ENCODE measurements around the gene JCAD. TPM values are rescaled to one million over a fixed set of nuclear protein-coding genes. Genes with fewer than 3 reads are reported as not detected.
"Not testable (repeated sequence)": the region's sequence is repeated elsewhere in the genome, so short reads cannot be mapped to it uniquely, and the experiment has no call there.

The JCAD gene
- total RNA-seq, 1 experiment from 2014 or later = 8.5 TPM

DNA sequence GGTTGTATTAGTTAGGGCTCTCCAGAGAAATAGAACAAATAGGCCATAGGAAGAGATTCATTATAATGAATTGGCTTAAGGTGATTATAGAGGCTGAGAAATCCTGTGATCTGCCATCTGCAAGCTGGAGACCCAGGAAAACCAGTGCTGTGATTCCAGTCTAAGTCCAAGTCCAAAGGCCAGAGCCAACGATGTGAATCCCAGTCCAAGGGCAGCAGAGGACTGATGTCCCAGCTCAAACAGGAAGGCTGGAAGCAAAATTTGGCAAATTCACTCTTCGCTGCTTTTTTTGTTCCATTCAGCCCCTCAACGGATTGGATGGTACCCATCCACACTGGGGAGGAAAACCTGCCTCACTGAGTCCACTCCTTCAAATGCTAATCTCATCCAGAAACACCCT, 68.0 kb downstream of the JCAD start:
- no peak for DNase-seq (ENCODE audit: low read depth)

- DNase-seq (ENCODE audit: low read depth) = no peak
These were observed 71.9 kb downstream of the JCAD start for GRCh38 chr10:29987471-29987870.

- peak; percentile 23 for DNase-seq (ENCODE audit: low read depth)
These were observed 76.3 kb downstream of the JCAD start for GRCh38 chr10:29982997-29983648.

DNA sequence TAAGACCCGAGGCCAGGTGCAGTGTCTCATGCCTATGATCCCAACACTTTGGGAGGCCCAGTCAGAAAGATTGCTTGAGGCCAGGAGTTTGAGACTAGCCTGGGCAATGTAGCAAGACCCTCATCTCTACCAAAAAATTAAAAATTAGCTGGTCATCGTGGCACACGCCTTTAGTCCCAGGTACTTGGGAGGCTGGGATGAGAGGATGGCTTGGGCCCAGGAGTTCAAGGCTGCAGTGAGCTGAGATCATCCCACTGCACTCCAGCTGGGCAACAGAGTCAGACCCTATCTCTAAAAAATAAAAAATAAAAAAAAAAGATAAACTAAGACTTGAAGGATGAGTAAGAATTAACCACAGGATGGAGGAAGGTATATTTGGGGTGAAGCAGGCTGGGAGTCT, 77.9 kb downstream of the JCAD start:
- no peak for DNase-seq (ENCODE audit: low read depth)

- peak; percentile 15 for DNase-seq (ENCODE audit: low read depth)
These were observed 79.3 kb downstream of the JCAD start for GRCh38 chr10:29980084-29980483.

DNA sequence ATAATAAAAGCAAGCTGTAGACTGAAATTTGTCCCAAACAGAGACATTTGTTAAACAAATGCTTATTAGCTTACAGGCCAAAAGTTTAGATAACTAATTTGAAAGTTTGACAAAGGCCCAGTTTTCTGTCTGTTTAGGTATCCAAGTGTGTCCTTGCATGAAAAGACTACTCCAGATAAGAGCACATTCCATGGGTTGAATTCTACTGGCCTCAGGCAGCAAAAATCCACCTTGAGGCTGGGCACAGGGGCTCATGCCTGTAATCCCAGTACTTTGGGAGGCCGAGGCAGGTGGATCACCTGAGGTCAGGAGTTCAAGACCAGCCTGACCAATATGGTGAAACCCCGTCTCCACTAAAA, 80.0 kb downstream of the JCAD start:
- DNase-seq (ENCODE audit: low read depth) = not testable (repeated sequence)

DNA sequence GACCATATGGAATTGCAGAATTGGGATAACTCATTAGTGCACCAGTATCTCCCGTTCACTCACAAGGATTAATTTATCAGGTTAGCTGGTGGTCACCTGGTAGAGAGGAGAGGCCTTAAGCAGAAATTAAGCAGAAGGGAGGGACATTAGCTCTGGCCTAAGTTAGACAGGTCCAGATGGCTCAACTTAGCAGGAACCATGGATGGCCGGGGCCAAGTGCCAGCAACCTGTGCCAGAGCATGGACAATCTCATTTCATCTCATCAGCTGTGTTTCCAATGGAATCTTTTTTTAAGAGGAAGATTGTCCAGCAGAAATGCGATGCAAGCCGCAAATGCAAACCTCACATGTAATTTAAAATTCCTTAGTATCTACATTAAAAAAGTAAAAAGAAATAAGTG, 82.2 kb downstream of the JCAD start:
- DNase-seq (ENCODE audit: low read depth) = no peak

GRCh38 chr10:29976134-29976533, 83.3 kb downstream of the JCAD start:
- no peak for DNase-seq (ENCODE audit: low read depth)

- no peak for DNase-seq (ENCODE audit: low read depth)
These were observed 84.6 kb downstream of the JCAD start for GRCh38 chr10:29974773-29975172.

DNA sequence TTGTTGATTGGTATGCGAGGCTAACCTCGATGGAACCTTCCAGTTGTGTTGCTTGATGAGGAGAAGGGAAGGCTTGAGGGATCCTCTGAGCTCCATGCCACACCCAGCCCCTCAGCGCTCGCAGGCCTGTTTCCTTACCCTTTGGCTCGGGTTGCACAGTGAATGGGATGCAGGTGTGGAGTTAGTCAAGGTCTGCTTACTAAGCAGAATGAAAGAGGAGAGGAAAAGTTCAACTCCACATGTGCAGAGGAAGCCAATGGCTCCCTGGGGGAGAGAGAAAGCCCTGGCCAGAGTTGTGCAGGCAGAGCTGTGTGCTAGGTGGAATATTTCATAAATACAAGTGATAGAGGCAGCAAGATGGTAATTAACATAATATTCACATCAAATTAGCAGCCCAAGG, 85.5 kb downstream of the JCAD start:
- no peak for DNase-seq (ENCODE audit: low read depth)

DNA sequence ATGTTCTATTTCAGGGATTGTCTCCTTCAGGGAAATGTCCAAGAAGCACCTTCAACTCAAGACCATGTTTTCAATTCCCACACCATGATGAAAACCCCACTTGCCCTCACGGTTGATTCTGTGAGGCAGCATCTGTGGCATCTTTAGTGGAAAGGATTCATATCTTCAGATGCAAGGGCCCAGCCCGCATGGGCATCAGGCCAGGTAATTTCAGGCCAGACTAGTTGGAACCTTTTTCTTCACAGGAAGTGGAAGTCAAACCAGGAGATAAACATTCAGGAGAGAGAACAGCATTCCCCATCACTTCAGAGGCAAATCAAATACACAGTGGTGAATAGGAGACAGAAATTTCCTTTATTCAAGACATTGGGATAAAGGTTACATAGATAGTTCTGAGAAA, 88.8 kb downstream of the JCAD start:
- DNase-seq (ENCODE audit: low read depth) = no peak

GRCh38 chr10:29970012-29970396, 89.4 kb downstream of the JCAD start:
- DNase-seq (ENCODE audit: low read depth) = no peak

- DNase-seq (ENCODE audit: low read depth) = no peak
These were observed 90.0 kb downstream of the JCAD start for GRCh38 chr10:29969255-29970011.

- DNase-seq (ENCODE audit: low read depth) = no peak
These were observed 90.8 kb downstream of the JCAD start for GRCh38 chr10:29968585-29968984.

GRCh38 chr10:29966269-29966668, 93.1 kb downstream of the JCAD start:
- DNase-seq (ENCODE audit: low read depth) = no peak
